HG03045 (cell line): ENCODE measurements around the gene SHISAL1.

Experiments
- ATAC-seq: cut with Tn5 transposase; IDR thresholded peaks from one replicate; pipeline ENCODE4 v1.9.1; 2021; ENCODE audit warnings: mild to moderate bottlenecking, moderate library complexity; ENCODE audit not compliant: unreplicated experiment

SHISAL1 gene

GRCh38 chr22:44344407-44344806, 31.7 kb upstream of the SHISAL1 start:
- no peak for ATAC-seq

GRCh38 chr22:44342347-44342956, 29.7 kb upstream of the SHISAL1 start:
- no peak for ATAC-seq

GRCh38 chr22:44341431-44342346, 28.9 kb upstream of the SHISAL1 start:
- no peak for ATAC-seq

- ATAC-seq = no peak
These were observed 27.8 kb upstream of the SHISAL1 start for GRCh38 chr22:44340271-44341239.

GRCh38 chr22:44338906-44339305, 26.2 kb upstream of the SHISAL1 start:
- no peak for ATAC-seq

- no peak for ATAC-seq
These were observed 25.5 kb upstream of the SHISAL1 start for GRCh38 chr22:44338177-44338810.

- ATAC-seq = no peak
These were observed 24.9 kb upstream of the SHISAL1 start for GRCh38 chr22:44337678-44338004.

GRCh38 chr22:44336962-44337677, 24.4 kb upstream of the SHISAL1 start:
- ATAC-seq = no peak

- no peak for ATAC-seq
These were observed 23.4 kb upstream of the SHISAL1 start for GRCh38 chr22:44335903-44336803.

- no peak for ATAC-seq
These were observed 22.5 kb upstream of the SHISAL1 start for GRCh38 chr22:44335066-44335839.

- ATAC-seq = no peak
These were observed 21.3 kb upstream of the SHISAL1 start for GRCh38 chr22:44333847-44334635.

- no peak for ATAC-seq
These were observed 20.2 kb upstream of the SHISAL1 start for GRCh38 chr22:44332946-44333345.

GRCh38 chr22:44331881-44332714, 19.3 kb upstream of the SHISAL1 start:
- no peak for ATAC-seq

GRCh38 chr22:44330744-44331660, 18.3 kb upstream of the SHISAL1 start:
- ATAC-seq = no peak

GRCh38 chr22:44330188-44330743, 17.5 kb upstream of the SHISAL1 start:
- no peak for ATAC-seq
